IPS-20b (cell line): ENCODE results near the gene CDKAL1.

Experiments used
- H3K27ac ChIP-seq: one replicate; pipeline ENCODE4 v1.5.1; 2013; ENCODE audit warnings: low read length
- H3K27me3 ChIP-seq: 2 replicates; pipeline ENCODE4 v1.6.1; 2013; ENCODE audit warnings: mild to moderate bottlenecking, low read length, inconsistent platforms; ENCODE audit not compliant: insufficient read depth
- H3K36me3 ChIP-seq: 2 replicates; pipeline ENCODE4 v1.6.1; 2013; ENCODE audit warnings: low read depth, mild to moderate bottlenecking, inconsistent platforms, low read length, moderate library complexity; ENCODE audit not compliant: insufficient read depth
- H3K4me1 ChIP-seq: 2 replicates; pipeline ENCODE4 v1.6.1; 2013; ENCODE audit warnings: mild to moderate bottlenecking, control low read depth, inconsistent platforms, low read length, moderate library complexity; ENCODE audit not compliant: insufficient read depth
- H3K4me3 ChIP-seq: 2 replicates; pipeline ENCODE4 v1.5.1; 2013; ENCODE audit warnings: mild to moderate bottlenecking, low read length, inconsistent platforms
- H3K9ac ChIP-seq: 2 replicates; pipeline ENCODE4 v1.6.1; 2013; ENCODE audit warnings: low read depth, mild to moderate bottlenecking, inconsistent platforms, low read length, moderate library complexity
- H3K9me3 ChIP-seq: 2 replicates; pipeline ENCODE4 v1.6.1; 2013; ENCODE audit warnings: mild to moderate bottlenecking, low read depth, low read length, inconsistent platforms; ENCODE audit not compliant: insufficient read depth

The CDKAL1 gene

DNA sequence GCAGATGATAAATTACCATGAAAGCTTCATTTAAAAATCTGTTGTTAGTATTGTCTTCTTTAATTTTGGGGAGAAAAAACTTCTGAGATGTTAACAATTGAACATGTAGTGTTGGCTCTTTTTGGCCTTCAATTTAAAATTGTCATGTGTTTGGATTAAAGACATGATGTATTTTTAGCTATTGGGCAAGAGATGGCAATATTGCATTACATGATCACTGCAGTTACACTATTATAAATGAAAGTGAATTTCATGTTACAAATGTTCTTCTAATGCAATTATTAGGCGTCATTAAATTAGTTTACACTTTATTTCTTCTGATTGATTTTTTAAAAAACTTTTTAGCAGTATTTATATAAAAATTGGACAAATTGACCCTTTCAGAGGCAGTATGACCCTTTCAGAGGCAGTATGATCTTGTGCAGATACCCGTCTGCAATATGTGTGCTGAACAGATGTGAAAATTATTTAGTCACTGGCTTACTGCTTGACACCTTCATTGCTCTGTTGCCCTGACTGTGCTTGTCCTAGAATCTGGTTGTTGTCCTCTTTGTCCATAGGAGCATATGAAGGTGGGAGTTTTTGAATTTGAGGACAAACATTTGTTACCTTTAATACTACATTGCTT, 25.8 kb downstream of the CDKAL1 start:
- Histone ChIP-seq H3K27ac (no peak overlapping the region), H3K4me1 (peaks cover 8% of the 10 kb centered on the region), H3K27me3 (no peaks in the 10 kb centered on the region), H3K9ac (no peak overlapping the region), H3K36me3 (peaks cover 8% of the 10 kb centered on the region; the same call in 1 of the 2 replicates), H3K9me3 (no peaks in the 10 kb centered on the region), H3K4me3 (no peak overlapping the region)

- H3K9ac ChIP-seq: no peak overlapping the region
- H3K27ac ChIP-seq: no peak overlapping the region
- peaks cover 2% of the 10 kb centered on the region; the same call in 1 of the 2 replicates for H3K36me3 ChIP-seq
- no peaks in the 10 kb centered on the region for H3K9me3 ChIP-seq
- H3K27me3 ChIP-seq: no peaks in the 10 kb centered on the region
- peaks cover 19% of the 10 kb centered on the region for H3K4me1 ChIP-seq
- H3K4me3 ChIP-seq: no peak overlapping the region
Observed at GRCh38 chr6:20563377-20563776, 29.1 kb downstream of the CDKAL1 start.

DNA sequence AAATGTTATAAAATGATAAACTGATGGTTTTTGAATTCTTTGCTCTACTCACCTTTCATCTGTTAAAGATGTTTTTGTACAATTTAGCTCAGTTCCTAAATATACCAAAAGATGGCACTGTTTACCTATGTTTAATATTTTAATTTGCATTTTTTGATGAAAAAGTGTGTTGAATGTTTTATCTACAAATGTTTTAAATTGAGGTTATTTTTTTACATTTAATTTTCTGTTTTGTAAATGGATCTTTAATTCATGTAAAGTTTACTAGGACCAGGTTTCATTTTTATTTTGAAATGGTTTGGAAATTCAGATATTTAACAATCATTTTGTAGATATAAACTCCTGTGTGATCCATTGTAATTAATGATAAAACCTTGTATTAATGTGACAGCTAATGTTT, 30.0 kb downstream of the CDKAL1 start:
- no peak overlapping the region for H3K27ac ChIP-seq
- H3K9ac ChIP-seq: no peak overlapping the region
- H3K27me3 ChIP-seq: no peaks in the 10 kb centered on the region
- H3K4me1 ChIP-seq: peaks cover 21% of the 10 kb centered on the region
- H3K9me3 ChIP-seq: no peaks in the 10 kb centered on the region
- no peak overlapping the region for H3K4me3 ChIP-seq
- no peaks in the 10 kb centered on the region for H3K36me3 ChIP-seq

DNA sequence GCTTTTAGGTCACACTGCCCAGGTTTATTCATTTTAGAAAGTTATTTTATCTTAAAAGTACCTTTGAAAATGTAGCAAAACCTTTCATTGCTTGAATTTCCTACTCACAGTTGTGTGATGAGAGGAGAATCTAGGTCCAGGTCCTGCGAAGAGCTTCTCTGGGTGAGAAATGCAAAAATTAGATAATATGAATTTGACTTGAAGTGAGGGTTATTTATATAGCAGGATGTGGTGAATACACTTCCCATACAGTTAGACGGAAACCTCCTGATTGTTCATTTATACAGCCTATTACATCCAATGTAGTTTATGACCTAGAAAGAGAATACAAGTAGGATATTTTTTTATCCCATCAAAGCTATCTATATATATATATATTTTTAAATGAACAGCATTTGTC, 30.5 kb downstream of the CDKAL1 start:
- no peaks in the 10 kb centered on the region for H3K36me3 ChIP-seq
- H3K9me3 ChIP-seq: no peaks in the 10 kb centered on the region
- no peak overlapping the region for H3K9ac ChIP-seq
- H3K27me3 ChIP-seq: no peaks in the 10 kb centered on the region
- H3K27ac ChIP-seq: no peak overlapping the region
- no peak overlapping the region for H3K4me3 ChIP-seq
- peaks cover 24% of the 10 kb centered on the region for H3K4me1 ChIP-seq

- Histone ChIP-seq H3K4me3 (no peak overlapping the region), H3K9me3 (no peaks in the 10 kb centered on the region), H3K36me3 (no peaks in the 10 kb centered on the region), H3K27ac (no peak overlapping the region), H3K4me1 (peaks cover 24% of the 10 kb centered on the region), H3K9ac (no peak overlapping the region), H3K27me3 (no peaks in the 10 kb centered on the region)
Observed at GRCh38 chr6:20565342-20565741, 31.1 kb downstream of the CDKAL1 start.

DNA sequence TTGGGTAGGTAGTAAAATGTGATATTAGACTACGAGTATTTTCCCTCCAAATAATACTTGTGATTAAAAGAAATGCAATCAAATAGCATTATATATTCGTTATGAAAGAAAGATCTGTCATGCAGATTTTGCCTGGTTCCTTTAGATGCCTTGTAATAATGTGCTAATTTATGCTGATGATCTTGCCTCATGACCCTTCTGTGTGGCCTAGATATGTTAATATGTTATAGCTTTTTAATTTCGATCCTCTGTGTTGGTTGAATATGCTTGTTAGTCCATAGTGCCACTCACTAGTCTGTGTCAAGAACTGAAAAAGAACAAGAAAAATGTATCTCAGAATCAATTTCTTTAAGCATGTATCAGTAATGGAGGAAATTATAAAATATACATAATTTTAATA, 31.9 kb downstream of the CDKAL1 start:
- Histone ChIP-seq H3K4me1 (peaks cover 24% of the 10 kb centered on the region; the same call in 1 of the 2 replicates), H3K9me3 (no peaks in the 10 kb centered on the region), H3K27ac (no peak overlapping the region), H3K27me3 (no peaks in the 10 kb centered on the region), H3K4me3 (no peak overlapping the region), H3K36me3 (no peaks in the 10 kb centered on the region), H3K9ac (no peak overlapping the region; the same call in 1 of the 2 replicates)

GRCh38 chr6:20569000-20569610, 34.8 kb downstream of the CDKAL1 start:
- Histone ChIP-seq H3K36me3 (no peaks in the 10 kb centered on the region), H3K9ac (no peak overlapping the region), H3K4me1 (peaks cover 29% of the 10 kb centered on the region; the same call in 1 of the 2 replicates), H3K4me3 (no peak overlapping the region), H3K27ac (no peak overlapping the region), H3K27me3 (no peaks in the 10 kb centered on the region), H3K9me3 (no peaks in the 10 kb centered on the region)

GRCh38 chr6:20571261-20571660, 37.0 kb downstream of the CDKAL1 start:
- no peak overlapping the region for H3K27ac ChIP-seq
- H3K4me3 ChIP-seq: no peak overlapping the region
- no peaks in the 10 kb centered on the region for H3K36me3 ChIP-seq
- no peaks in the 10 kb centered on the region for H3K9me3 ChIP-seq
- H3K9ac ChIP-seq: no peak overlapping the region
- no peaks in the 10 kb centered on the region for H3K27me3 ChIP-seq
- peaks cover 10% of the 10 kb centered on the region; the same call in 1 of the 2 replicates for H3K4me1 ChIP-seq

DNA sequence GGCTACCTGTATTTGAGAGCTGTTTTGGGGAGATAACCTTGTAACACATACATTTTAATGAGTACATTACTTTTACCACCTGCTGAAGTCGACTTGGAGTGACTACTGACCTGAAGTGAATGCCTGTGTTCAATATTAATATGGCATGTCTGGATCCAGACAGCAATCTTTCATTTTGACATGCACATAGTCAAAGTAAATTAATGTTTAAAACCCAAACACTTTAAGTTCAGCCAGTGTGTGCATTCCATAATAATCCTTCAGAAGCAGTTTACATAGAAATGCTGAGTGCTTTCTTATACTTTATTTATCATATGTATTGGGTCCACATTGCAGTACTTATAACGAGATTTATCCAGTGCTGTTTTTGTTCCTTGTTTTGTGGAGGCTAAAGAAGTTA, 38.0 kb downstream of the CDKAL1 start:
- H3K9ac ChIP-seq: no peak overlapping the region
- no peaks in the 10 kb centered on the region for H3K9me3 ChIP-seq
- no peaks in the 10 kb centered on the region for H3K27me3 ChIP-seq
- peaks cover 10% of the 10 kb centered on the region; the same call in 1 of the 2 replicates for H3K4me1 ChIP-seq
- H3K4me3 ChIP-seq: no peak overlapping the region
- H3K36me3 ChIP-seq: no peaks in the 10 kb centered on the region
- H3K27ac ChIP-seq: no peak overlapping the region

DNA sequence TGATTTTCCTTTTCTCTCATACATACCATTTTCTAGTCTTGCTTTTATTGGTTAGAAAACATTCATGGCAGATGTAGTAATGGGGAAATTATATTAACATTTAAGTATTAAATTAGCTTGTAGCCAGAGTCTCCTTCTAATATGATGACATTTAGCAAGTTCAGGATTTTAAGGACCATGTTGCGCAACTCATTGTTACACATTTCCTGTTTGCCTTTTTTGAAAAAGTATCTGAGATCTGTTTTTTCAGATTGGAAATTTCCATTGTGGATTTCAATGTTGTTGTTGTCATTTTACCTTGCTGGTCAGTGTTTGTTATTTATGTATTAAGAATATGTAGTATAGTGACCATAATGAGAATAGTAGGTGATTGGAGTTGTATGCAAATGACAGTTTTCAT, 38.7 kb downstream of the CDKAL1 start:
- peaks cover 10% of the 10 kb centered on the region; the same call in 1 of the 2 replicates for H3K4me1 ChIP-seq
- no peak overlapping the region for H3K4me3 ChIP-seq
- H3K9me3 ChIP-seq: no peaks in the 10 kb centered on the region
- no peak overlapping the region for H3K27ac ChIP-seq
- no peaks in the 10 kb centered on the region for H3K36me3 ChIP-seq
- H3K9ac ChIP-seq: no peak overlapping the region
- no peaks in the 10 kb centered on the region for H3K27me3 ChIP-seq

DNA sequence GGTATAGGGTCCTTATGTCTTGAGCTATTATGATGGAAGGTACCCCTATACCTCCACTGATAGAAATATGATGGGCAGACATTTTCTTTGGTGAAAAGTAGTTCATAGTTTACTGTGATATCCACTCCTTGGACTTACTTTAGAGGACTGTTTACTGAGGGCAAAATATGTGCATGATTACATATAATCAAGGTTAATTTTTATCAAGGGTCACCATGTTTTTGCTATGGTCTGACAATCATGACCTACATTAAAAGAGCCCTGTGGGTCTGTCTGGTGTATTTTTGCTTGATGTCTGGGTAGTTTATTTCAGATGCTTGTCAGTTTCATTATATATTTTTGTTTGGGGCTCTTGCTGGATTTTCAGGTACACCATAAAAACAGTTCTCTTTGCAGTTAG, 40.1 kb downstream of the CDKAL1 start:
- H3K4me3 ChIP-seq: no peak overlapping the region
- H3K36me3 ChIP-seq: no peaks in the 10 kb centered on the region
- no peak overlapping the region for H3K27ac ChIP-seq
- H3K27me3 ChIP-seq: no peaks in the 10 kb centered on the region
- H3K9ac ChIP-seq: no peak overlapping the region
- no peaks in the 10 kb centered on the region for H3K9me3 ChIP-seq
- peaks cover 7% of the 10 kb centered on the region; the same call in 1 of the 2 replicates for H3K4me1 ChIP-seq

GRCh38 chr6:20575125-20575524, 40.9 kb downstream of the CDKAL1 start:
- no peak overlapping the region for H3K9ac ChIP-seq
- peaks cover 5% of the 10 kb centered on the region; the same call in 1 of the 2 replicates for H3K4me1 ChIP-seq

More at GRCh38 chr6:20575125-20575524, 40.9 kb downstream of the CDKAL1 start:
- H3K27ac ChIP-seq: no peak overlapping the region
- no peaks in the 10 kb centered on the region for H3K36me3 ChIP-seq
- no peaks in the 10 kb centered on the region for H3K9me3 ChIP-seq
- no peaks in the 10 kb centered on the region for H3K27me3 ChIP-seq
- no peak overlapping the region for H3K4me3 ChIP-seq
